Thyroid gland (tissue), 4 donors: Measurements from ENCODE around the gene NAP1L4.

Source experiments
- CTCF ChIP-seq, 6 experiments: fragments of 200-600 bp in 3 of 6; fragments of 450-650 bp in 3 of 6; sonication (generic) in 3 of 6; IDR thresholded peaks; one replicate each; pipeline ENCODE4 v1.5.1; 2016 to 2019; ENCODE audit warnings: antibody characterized with exemption in 6 of 6, mild to moderate bottlenecking in 2 of 6, inconsistent platforms in 1 of 6, moderate library complexity in 1 of 6
- POLR2A ChIP-seq, 2 donors: fragments of 450-650 bp; IDR thresholded peaks; one replicate each; pipeline ENCODE4 v1.6.1; 2017; ENCODE audit warnings: antibody characterized with exemption in 2 of 2, mild to moderate bottlenecking in 2 of 2, moderate library complexity in 1 of 2

- TF ChIP-seq CTCF (IDR thresholded peaks at IDR 0.05) (no peak), POLR2A (IDR thresholded peaks at IDR 0.05) (no peak)
These were observed 11.0 kb downstream of the NAP1L4 start for GRCh38 chr11:2981130-2981529.
